Nucleus accumbens (tissue), 56 donors: ENCODE results near the gene IMPDH1.
"Not testable (repeated sequence)": the region's sequence is repeated elsewhere in the genome, so short reads cannot be mapped to it uniquely, and the experiment has no call there.

Experiments
- DNase-seq, 56 donors: peaks; one replicate each; lab custom pipeline; 2025; lab: John Stamatoyannopoulos, UW

IMPDH1 gene

GRCh38 chr7:128409596-128410450 is at the start of gene IMPDH1:
TSS of gene IMPDH1 (minus strand) at chr7:128409982. CDS start at chr7:128409901, 81 bp downstream.
- peak; percentile 15 to 89 (median 72) for DNase-seq

GRCh38 chr7:128459394-128459878 is 49.7 kb upstream of the IMPDH1 start:
- peak in 41 of 56 donors; percentile 7 to 80 (median 39) for DNase-seq

DNA sequence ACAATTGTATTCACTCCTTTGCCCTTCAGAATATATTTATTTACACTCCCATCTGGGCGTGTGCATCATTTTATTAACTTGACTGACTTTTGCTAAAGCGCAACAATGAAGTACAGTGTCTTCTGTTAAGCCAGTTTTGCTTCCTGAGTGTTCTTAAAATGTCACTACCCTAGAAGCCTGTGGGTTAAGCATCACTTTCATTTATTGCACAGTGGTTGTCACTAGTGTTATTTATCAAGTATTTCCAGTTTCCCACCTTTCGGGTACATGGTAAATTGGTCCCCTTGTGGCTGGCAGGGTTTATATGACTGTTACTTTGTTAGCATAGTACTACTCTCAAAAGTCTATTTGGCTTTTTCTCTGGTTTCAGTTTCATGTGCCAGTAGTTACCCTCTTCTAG is 49.2 kb upstream of the IMPDH1 start:
- DNase-seq = no peak

DNA sequence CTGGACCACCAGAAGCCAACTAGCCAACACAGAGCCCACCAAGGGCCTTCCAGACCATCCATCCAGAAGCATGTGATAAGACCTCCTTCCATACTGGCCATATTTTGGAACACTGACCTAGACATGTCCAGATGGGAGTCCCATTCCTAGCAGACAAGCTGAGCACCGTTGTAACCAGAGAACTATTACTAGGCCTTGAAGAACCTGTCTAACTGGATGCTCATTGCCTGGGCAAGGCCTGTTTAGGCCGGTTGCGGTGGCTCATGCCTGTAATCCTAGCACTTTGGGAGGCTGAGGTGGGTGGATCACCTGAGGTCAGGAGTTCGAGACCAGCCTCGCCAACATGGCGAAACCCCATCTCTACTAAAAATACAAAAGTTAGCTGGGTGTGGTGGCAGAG is 47.6 kb upstream of the IMPDH1 start:
- DNase-seq = not testable (repeated sequence)

- no peak for DNase-seq
Measured at GRCh38 chr7:128456255-128456725, 46.5 kb upstream of the IMPDH1 start.

GRCh38 chr7:128455543-128456254 is 45.9 kb upstream of the IMPDH1 start, which contains the start of gene HILPDA:
TSS of gene HILPDA (plus strand) at chr7:128455878. CDS start at chr7:128457269, 1,391 bp downstream.
- DNase-seq = peak in 55 of 56 donors; percentile 34 to 93 (median 83)

DNA sequence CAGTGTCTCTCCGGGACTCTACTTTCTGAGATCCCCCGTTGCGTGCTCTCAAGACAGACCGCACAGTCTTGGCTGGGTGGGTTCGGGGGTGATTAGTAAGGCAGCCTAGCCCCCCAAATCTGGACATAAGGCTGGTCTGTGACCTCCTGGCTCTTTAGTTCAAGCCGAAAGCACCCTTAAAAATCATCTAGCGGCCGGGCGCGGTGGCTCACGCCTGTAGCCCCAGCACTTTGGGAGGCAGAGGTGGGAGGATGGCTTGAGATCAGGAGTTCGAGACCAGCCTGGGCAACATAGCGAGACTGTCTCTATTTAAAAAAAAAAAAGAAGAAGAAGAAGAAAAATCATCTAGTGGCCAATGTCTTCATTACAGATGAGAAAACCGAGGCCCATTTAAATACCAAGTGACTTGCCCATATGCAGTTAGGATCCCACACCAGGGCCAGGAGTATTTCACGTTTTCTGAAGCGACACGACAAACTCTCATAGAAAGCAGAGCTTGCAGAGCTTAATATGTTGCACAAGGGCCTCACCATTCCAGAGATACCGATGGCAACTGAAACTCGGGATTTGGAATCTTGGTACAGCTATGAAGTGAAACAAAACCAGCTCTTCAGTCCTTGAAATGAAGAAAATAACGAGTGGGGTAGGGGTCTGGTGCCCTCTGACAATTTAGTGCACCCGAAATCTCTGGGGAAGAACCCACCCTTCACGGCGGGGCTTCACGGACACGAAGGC is 45.2 kb upstream of the IMPDH1 start:
- peak in 2 of 56 donors; percentile 31 to 37 for DNase-seq

GRCh38 chr7:128453836-128454804 is 44.3 kb upstream of the IMPDH1 start:
- DNase-seq = peak in 50 of 56 donors; percentile 4 to 74 (median 45)

GRCh38 chr7:128452552-128452951 is 42.8 kb upstream of the IMPDH1 start:
- no peak for DNase-seq

GRCh38 chr7:128450913-128451312 is 41.1 kb upstream of the IMPDH1 start:
- no peak for DNase-seq

- peak in 1 of 56 donors; percentile 11 for DNase-seq
Measured at GRCh38 chr7:128450409-128450808, 40.6 kb upstream of the IMPDH1 start.

GRCh38 chr7:128448751-128449302 is 39.0 kb upstream of the IMPDH1 start:
- DNase-seq = no peak

- no peak for DNase-seq
Measured at GRCh38 chr7:128447941-128448564, 38.3 kb upstream of the IMPDH1 start.

GRCh38 chr7:128446306-128446705 is 36.5 kb upstream of the IMPDH1 start:
- peak in 12 of 56 donors; percentile 5 to 29 (median 15) for DNase-seq

DNA sequence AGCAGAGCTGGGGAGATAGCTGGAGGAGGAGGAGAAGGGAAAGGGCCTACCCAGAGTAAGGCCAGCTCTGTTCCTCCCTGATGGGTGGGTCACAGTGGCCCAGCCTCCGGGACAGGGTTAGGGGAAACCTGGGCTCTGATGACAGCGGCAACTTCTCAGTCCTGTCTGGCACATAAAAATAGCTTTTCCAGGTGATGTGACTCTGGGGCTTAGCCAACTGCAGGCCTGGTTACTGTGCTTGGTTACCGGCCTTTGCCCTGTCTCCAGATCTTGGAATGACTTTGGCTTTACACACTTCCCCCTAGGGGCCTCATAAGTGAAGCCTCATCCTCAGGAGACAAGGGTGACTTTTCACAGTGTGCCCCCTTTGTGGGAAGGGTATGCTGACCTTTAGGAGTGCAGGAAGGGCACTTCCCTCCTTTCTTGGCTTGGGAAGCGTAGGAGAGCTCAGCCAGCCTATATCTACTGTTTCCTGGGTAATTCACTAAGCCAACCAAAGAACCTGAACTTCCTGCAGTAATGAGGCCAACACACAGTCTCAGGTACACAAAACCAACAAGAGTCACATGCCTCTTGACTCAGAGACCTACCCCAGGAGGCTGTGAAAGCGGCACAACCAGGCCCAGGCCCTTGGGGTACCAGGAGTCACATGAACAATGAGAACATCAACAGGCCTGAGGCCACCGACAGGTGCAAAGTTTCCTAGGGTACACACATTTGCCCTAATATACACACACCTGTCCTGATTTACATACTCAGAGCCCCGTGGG is 34.2 kb upstream of the IMPDH1 start:
- no peak for DNase-seq

DNA sequence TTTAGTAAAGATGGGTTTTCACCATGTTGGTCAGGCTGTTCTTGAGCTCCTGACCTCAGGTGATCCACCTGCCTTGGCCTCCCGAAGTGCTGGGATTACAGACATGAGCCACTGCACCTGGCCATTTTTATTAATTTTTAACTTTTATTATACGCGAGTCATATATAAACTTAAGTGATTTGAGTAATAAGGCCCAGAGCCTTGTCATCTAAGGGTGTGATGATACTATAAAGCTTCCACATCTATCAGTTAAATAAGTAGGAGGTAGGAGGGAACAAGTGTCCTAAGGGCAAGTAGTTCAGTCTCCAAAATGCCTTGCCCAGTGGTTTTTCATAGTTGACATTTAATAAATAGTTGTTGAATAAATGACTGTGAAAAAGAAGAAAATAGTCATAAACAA is 32.6 kb upstream of the IMPDH1 start:
- no peak for DNase-seq
